PC-3 (cell line): ENCODE results near the gene MAPRE3.

ENCODE experiments used
- EZH2 ChIP-seq: fragments of 300-600 bp; sonication (generic); IDR thresholded peaks from one replicate; pipeline ENCODE4 v1.6.1; 2017; ENCODE audit warnings: antibody characterized with exemption, mild to moderate bottlenecking, low read length; ENCODE audit not compliant: unreplicated experiment
- EZH2phosphoT487 ChIP-seq: fragments of 300-600 bp; sonication (generic); IDR thresholded peaks from 2 replicates; pipeline ENCODE4 v1.6.1; 2018; ENCODE audit warnings: mild to moderate bottlenecking, antibody characterized with exemption, low read length, borderline replicate concordance
- TF ChIP-seq, protein P1 (sequence below): fragments of 300-600 bp; sonication (generic); conservative IDR thresholded peaks from 2 replicates; pipeline ENCODE4 v1.5.1; 2017; ENCODE audit warnings: antibody characterized with exemption, low read depth, mild to moderate bottlenecking, low read length

DNA sequence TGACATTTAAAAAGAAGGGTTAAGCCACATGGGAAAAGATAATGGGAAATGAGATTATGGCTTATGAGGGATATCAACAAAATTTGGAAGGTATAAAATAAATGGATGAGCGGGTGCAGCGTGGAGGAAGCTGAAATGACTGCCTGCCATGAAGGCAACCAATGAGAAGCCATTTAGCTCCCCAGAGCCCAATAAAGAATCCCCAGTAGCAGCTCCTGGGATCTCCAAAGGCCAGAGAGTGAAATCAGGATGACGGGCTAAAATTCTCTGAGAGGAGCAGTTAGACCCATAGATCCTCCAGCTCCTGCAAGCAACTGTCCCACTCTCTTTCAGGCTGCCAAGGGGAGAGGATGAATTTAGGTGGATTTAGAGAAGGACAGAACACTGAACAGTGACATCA is 12.9 kb upstream of the MAPRE3 start:
- TF ChIP-seq EZH2phosphoT487: no peak
- TF ChIP-seq, protein P1, sequence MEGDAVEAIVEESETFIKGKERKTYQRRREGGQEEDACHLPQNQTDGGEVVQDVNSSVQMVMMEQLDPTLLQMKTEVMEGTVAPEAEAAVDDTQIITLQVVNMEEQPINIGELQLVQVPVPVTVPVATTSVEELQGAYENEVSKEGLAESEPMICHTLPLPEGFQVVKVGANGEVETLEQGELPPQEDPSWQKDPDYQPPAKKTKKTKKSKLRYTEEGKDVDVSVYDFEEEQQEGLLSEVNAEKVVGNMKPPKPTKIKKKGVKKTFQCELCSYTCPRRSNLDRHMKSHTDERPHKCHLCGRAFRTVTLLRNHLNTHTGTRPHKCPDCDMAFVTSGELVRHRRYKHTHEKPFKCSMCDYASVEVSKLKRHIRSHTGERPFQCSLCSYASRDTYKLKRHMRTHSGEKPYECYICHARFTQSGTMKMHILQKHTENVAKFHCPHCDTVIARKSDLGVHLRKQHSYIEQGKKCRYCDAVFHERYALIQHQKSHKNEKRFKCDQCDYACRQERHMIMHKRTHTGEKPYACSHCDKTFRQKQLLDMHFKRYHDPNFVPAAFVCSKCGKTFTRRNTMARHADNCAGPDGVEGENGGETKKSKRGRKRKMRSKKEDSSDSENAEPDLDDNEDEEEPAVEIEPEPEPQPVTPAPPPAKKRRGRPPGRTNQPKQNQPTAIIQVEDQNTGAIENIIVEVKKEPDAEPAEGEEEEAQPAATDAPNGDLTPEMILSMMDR: no peak
- TF ChIP-seq EZH2: no peak
